Naive thymus-derived CD4-positive, alpha-beta T cell (primary cell): Measurements from ENCODE around the gene AFAP1. TPM values are rescaled to one million over a fixed set of nuclear protein-coding genes. Genes with fewer than 3 reads are reported as not detected.

Experiments
- ATAC-seq: fragments of 150-1000 bp; cut with Tn5 transposase; 2 replicates; pipeline ENCODE4 v1.10.0; 2021; ENCODE audit warnings: mild to moderate bottlenecking, moderate library complexity
- CTCF ChIA-PET: fragments of 350-600 bp; sonication (Branson Sonifier 250); formaldehyde crosslinking; loops from one replicate; lab custom pipeline; 2021; ENCODE audit warnings: antibody characterized with exemption; lab: Charles Lee
- POLR2A ChIA-PET: fragments of 350-600 bp; sonication (Branson Sonifier 250); formaldehyde crosslinking; loops from one replicate; lab custom pipeline; 2021; ENCODE audit warnings: antibody characterized with exemption, inconsistent platforms; lab: Charles Lee
- DNase-seq, 9 donors: peaks; one replicate each; pipeline versions ENCODE4 v3.0.0 to v3.0.0-alpha.2; 2020 to 2022; ENCODE audit warnings: mixed read lengths in 1 of 9
- H3K27ac ChIP-seq: one replicate; pipeline ENCODE4 v1.7.0; 2013; ENCODE audit warnings: mild to moderate bottlenecking, low read depth, low read length, moderate library complexity
- H3K27me3 ChIP-seq, 2 donors: one replicate each; pipeline ENCODE4 v1.7.0; 2013; ENCODE audit warnings: low read length in 2 of 2, mild to moderate bottlenecking in 2 of 2, moderate library complexity in 2 of 2; ENCODE audit not compliant: control insufficient read depth in 2 of 2, insufficient read depth in 2 of 2
- H3K36me3 ChIP-seq, 3 experiments: 1 replicate in 2 of 3; 2 replicates in 1 of 3; pipeline ENCODE4 v1.7.0; 2013; ENCODE audit warnings: low read length in 3 of 3, mild to moderate bottlenecking in 3 of 3, moderate library complexity in 1 of 3; ENCODE audit not compliant: insufficient read depth in 3 of 3, control insufficient read depth in 2 of 3
- H3K4me1 ChIP-seq, 2 donors: one replicate each; pipeline ENCODE4 v1.7.0; 2013; ENCODE audit warnings: low read length in 2 of 2, mild to moderate bottlenecking in 2 of 2, moderate library complexity in 1 of 2; ENCODE audit not compliant: control insufficient read depth in 2 of 2, insufficient read depth in 2 of 2
- H3K4me3 ChIP-seq: 2 replicates; pipeline ENCODE4 v1.7.0; 2013; ENCODE audit warnings: mild to moderate bottlenecking, low read length
- H3K9me3 ChIP-seq, 3 experiments: 1 replicate in 2 of 3; 2 replicates in 1 of 3; pipeline ENCODE4 v1.7.0; 2013; ENCODE audit warnings: low read length in 3 of 3; ENCODE audit not compliant: control insufficient read depth in 2 of 3
- H3K27ac Mint-ChIP-seq, 9 donors: one replicate each; pipeline ENCODE4 v1.8.0; 2020 to 2022; ENCODE audit warnings: mixed read lengths in 9 of 9, mild to moderate bottlenecking in 8 of 9, moderate library complexity in 5 of 9, inconsistent platforms in 2 of 9
- H3K27me3 Mint-ChIP-seq, 5 donors: one replicate each; pipeline ENCODE4 v1.8.0; 2021 to 2022; ENCODE audit warnings: mixed read lengths in 5 of 5, mild to moderate bottlenecking in 1 of 5
- H3K36me3 Mint-ChIP-seq, 5 donors: one replicate each; pipeline ENCODE4 v1.8.0; 2020 to 2022; ENCODE audit warnings: mixed read lengths in 5 of 5, mild to moderate bottlenecking in 3 of 5, inconsistent platforms in 1 of 5
- H3K4me1 Mint-ChIP-seq, 7 donors: one replicate each; pipeline ENCODE4 v1.8.0; 2020 to 2022; ENCODE audit warnings: mixed read lengths in 7 of 7, mild to moderate bottlenecking in 3 of 7, inconsistent platforms in 1 of 7
- H3K4me3 Mint-ChIP-seq, 10 donors: one replicate each; pipeline ENCODE4 v1.8.0; 2020 to 2022; ENCODE audit warnings: mild to moderate bottlenecking in 10 of 10, mixed read lengths in 10 of 10, moderate library complexity in 6 of 10, inconsistent platforms in 2 of 10
- H3K9me3 Mint-ChIP-seq, 11 donors: one replicate each; pipeline ENCODE4 v1.8.0; 2020 to 2022; ENCODE audit warnings: mixed read lengths in 11 of 11, mild to moderate bottlenecking in 4 of 11, inconsistent platforms in 1 of 11, moderate library complexity in 1 of 11
- intact Hi-C, 2 donors: fragments of 100-400 bp; cut with micrococcal nuclease; formaldehyde crosslinking; loops; one replicate each; pipeline ENCODE4 v1.15.1; 2023
- polyA plus RNA-seq, 2 donors: library from polyadenylated mRNA; unstranded; fragments of 300-500 nt; fragmentation: Illumina TruSeq; gene quantifications; one replicate each; pipeline ENCODE4 v1.2.3, GENCODE V29; 2021
- total RNA-seq, 6 experiments: library from RNA in 5 of 6; stranded (reverse) in 5 of 6; gene quantifications; 1 replicate in 5 of 6; 2 replicates in 1 of 6; pipeline ENCODE4 v1.2.3 and lab custom pipeline; 2021 to 2026

The AFAP1 gene
- total and polyA plus RNA-seq, 7 experiments from 2014 or later, result 2.2 to 27.2 (median 9.6) TPM

DNA sequence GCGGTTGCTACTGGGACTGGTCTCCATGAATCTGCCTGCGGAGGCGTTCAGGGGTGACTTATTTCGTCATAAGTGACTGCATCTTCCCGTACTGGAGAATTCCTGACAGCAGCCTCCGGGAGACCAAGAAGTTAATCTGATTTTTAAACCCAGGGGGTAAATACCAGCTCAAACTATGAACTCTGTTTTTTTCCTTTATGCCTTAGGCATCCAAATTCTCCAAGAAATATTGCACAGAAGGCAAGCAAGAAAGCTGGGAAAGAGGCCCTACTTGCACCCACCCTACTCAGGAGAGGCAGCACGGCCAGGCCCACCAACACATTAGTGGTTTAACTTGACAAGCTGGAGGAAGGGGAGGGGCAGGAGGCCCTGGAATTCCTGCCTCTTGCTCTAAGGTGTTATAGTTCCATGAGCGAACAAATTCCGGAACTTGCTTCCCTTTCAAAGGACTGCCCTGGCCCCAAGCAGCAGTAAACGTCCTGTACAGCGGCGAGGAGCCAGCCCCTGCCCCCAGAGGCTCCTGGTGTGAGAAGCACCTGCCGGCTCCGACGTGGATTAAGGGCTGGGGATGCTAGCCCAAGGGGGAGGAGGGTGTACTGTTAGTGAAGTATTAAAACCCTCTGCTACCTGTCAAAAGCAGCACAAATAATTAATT lies 177.2 kb downstream of the AFAP1 start:
- Mint-ChIP-seq H3K4me3 (no peak overlapping the region), H3K27ac (peak overlapping the region in 7 of 9 donors; percentile 89 to 100 (median 94))

DNA sequence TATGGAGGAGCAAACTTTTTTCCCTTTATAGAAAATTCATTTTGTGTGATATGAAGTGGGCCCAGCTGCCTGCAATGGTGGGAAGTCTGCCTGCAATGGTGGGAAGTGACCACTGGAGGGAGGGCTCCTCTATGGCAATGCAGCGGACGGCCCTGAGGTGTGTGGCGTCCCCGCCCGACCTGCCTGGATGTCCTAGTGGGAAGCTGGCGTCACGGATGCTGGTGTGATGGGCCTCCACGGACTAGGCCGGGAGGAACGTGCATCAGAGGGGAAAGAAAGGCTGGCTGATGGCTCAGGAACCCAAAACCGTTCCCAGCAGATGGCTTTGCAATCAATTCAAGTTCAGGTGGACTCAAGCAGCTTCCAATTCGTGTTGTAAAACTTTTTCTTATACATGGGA lies 177.9 kb downstream of the AFAP1 start:
- POLR2A ChIA-PET, result interaction anchor here (0.6 to 2.5 kb wide), 3 partner anchors 11 to 427 kb away, joined by 3 to 10 read pairs (median 5); no protein-coding TSS in a partner anchor
- intact Hi-C loops, result loop anchor here in 1 of 2 donors (1.0 kb wide), 2 partner anchors 41 to 226 kb away; no protein-coding TSS in a partner anchor
- no peaks in the 10 kb centered on the region for H3K9me3 ChIP-seq
- no peak overlapping the region for H3K4me3 ChIP-seq
- Mint-ChIP-seq H3K9me3 (no peaks in the 10 kb centered on the region), H3K27me3 (no peaks in the 10 kb centered on the region), H3K36me3 (peaks cover 0 to 31% (median 6%) of the 10 kb centered on the region in 5 donors), H3K4me3 (peak overlapping the region in 5 of 10 donors; percentile 27 to 49 (median 37)), H3K4me1 (peaks cover 13 to 49% (median 37%) of the 10 kb centered on the region in 7 donors), H3K27ac (peak overlapping the region; percentile 47 to 100 (median 92))
- H3K27ac ChIP-seq, result peak overlapping the region; percentile 10
- DNase-seq (peak in 8 of 9 donors; percentile 33 to 65 (median 52)), ATAC-seq (peak; percentile 74)
- no peaks in the 10 kb centered on the region for H3K27me3 ChIP-seq
- peaks cover 0 to 18% (median 0%) of the 10 kb centered on the region in 3 experiments for H3K36me3 ChIP-seq
- peaks cover 18 to 30% of the 10 kb centered on the region in 2 donors for H3K4me1 ChIP-seq
- CTCF ChIA-PET, result interaction anchor here (0.6 to 6.4 kb wide), 12 partner anchors 9 to 678 kb away, joined by 3 to 33 read pairs (median 3); no protein-coding TSS in a partner anchor

More for the DNA sequence above, 177.2 kb downstream of the AFAP1 start:
- CTCF ChIA-PET, result interaction anchor here (0.6 to 6.4 kb wide), 10 partner anchors 8 to 1122 kb away, joined by 3 to 33 read pairs (median 4); partner anchors contain the start of gene MRFAP1
- Histone ChIP-seq H3K27ac (no peak overlapping the region), H3K27me3 (no peaks in the 10 kb centered on the region), H3K4me1 (peaks cover 18 to 30% of the 10 kb centered on the region in 2 donors), H3K9me3 (no peaks in the 10 kb centered on the region), H3K4me3 (no peak overlapping the region), H3K36me3 (peaks cover 0 to 21% (median 0%) of the 10 kb centered on the region in 3 experiments)
- Mint-ChIP-seq H3K9me3 (no peaks in the 10 kb centered on the region), H3K4me1 (peaks cover 13 to 42% (median 30%) of the 10 kb centered on the region in 7 donors), H3K36me3 (peaks cover 0 to 32% (median 6%) of the 10 kb centered on the region in 5 donors), H3K27me3 (no peaks in the 10 kb centered on the region)
- DNase-seq, result no peak
- intact Hi-C loops, result no loop called here
- POLR2A ChIA-PET, result interaction anchor here (0.6 to 2.5 kb wide), 3 partner anchors 12 to 426 kb away, joined by 3 to 10 read pairs (median 5); no protein-coding TSS in a partner anchor
- no peak for ATAC-seq

DNA sequence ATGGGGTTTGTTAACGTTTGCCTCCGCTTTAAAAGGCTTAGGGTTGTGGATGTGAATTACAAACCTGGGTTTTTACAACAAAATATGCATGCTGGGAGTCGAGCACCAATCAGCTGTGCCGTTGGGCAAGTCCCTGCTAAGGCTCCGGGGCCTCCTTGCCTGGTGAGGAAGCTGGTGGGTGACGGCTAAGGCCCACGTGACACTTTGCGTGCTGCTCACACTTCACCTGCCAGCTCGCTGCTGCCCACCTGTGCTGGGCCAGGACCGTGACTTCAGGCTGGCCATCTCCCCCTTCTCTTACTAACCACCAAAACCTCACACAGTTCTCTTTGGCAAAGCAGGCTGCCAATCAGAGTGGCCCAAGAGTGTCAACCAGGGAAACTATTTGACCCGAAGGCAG lies 178.3 kb downstream of the AFAP1 start:
- intact Hi-C loops, result loop anchor here in 1 of 2 donors (1.0 kb wide), 2 partner anchors 41 to 226 kb away; no protein-coding TSS in a partner anchor
- Histone ChIP-seq H3K4me1 (peaks cover 18 to 30% of the 10 kb centered on the region in 2 donors), H3K4me3 (no peak overlapping the region), H3K9me3 (no peaks in the 10 kb centered on the region), H3K27ac (peak overlapping the region; percentile 10), H3K36me3 (peaks cover 0 to 14% (median 0%) of the 10 kb centered on the region in 3 experiments), H3K27me3 (no peaks in the 10 kb centered on the region)
- H3K27ac Mint-ChIP-seq, result peak overlapping the region; percentile 47 to 100 (median 92)
- peak overlapping the region in 5 of 10 donors; percentile 27 to 49 (median 37) for H3K4me3 Mint-ChIP-seq
- H3K36me3 Mint-ChIP-seq, result peaks cover 0 to 31% (median 6%) of the 10 kb centered on the region in 5 donors
- ChIA-PET POLR2A (interaction anchor here (1.9 to 2.5 kb wide), 2 partner anchors 11 to 41 kb away, joined by 5 to 10 read pairs; no protein-coding TSS in a partner anchor), CTCF (interaction anchor here (0.9 to 6.4 kb wide), 8 partner anchors 9 to 253 kb away, joined by 3 to 33 read pairs (median 4); no protein-coding TSS in a partner anchor)
- no peak for ATAC-seq
- no peak for DNase-seq
- H3K4me1 Mint-ChIP-seq, result peaks cover 13 to 49% (median 37%) of the 10 kb centered on the region in 7 donors
- no peaks in the 10 kb centered on the region for H3K27me3 Mint-ChIP-seq
- no peaks in the 10 kb centered on the region for H3K9me3 Mint-ChIP-seq

DNA sequence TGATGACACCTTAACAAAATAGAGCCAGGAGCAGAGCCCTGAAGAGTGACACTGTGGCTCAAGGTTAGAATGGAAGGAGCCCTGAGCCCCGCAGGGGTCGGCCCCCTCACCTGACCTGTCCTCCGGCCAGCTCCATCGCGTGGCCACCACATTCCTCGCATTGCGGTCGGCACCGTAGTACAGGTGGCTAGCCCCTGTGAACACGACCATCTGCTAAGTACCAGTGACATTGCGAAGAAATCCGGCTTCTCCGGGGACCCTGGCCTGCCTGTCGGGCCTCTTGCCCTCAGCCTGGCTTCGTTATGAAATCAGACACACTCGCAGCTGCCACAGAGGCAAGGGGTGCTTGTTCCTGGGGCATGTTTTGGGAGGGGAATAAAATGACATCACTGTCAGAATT lies 179.0 kb downstream of the AFAP1 start:
- DNase-seq, result no peak
- ChIA-PET POLR2A (interaction anchor here (1.3 to 2.6 kb wide), 4 partner anchors 10 to 680 kb away, joined by 3 to 15 read pairs (median 8); partner anchors contain the start of genes ACOX3 and TRMT44), CTCF (interaction anchor here (0.9 to 6.4 kb wide), 6 partner anchors 9 to 253 kb away, joined by 3 to 33 read pairs (median 4); no protein-coding TSS in a partner anchor)
- peaks cover 0 to 26% (median 6%) of the 10 kb centered on the region in 5 donors for H3K36me3 Mint-ChIP-seq
- no peak for ATAC-seq
- H3K27ac Mint-ChIP-seq, result peak overlapping the region in 6 of 9 donors; percentile 77 to 100 (median 96)
- no peak overlapping the region for H3K4me3 Mint-ChIP-seq
- Histone ChIP-seq H3K9me3 (no peaks in the 10 kb centered on the region), H3K4me3 (no peak overlapping the region), H3K27me3 (no peaks in the 10 kb centered on the region), H3K4me1 (peaks cover 18 to 30% of the 10 kb centered on the region in 2 donors), H3K36me3 (peaks cover 0 to 10% (median 0%) of the 10 kb centered on the region in 3 experiments), H3K27ac (peak overlapping the region; percentile 84)
- no peaks in the 10 kb centered on the region for H3K27me3 Mint-ChIP-seq
- peaks cover 13 to 49% (median 37%) of the 10 kb centered on the region in 7 donors for H3K4me1 Mint-ChIP-seq
- H3K9me3 Mint-ChIP-seq, result no peaks in the 10 kb centered on the region
- intact Hi-C loops, result loop anchor here in 1 of 2 donors (1.0 kb wide), 2 partner anchors 42 to 227 kb away; no protein-coding TSS in a partner anchor

DNA sequence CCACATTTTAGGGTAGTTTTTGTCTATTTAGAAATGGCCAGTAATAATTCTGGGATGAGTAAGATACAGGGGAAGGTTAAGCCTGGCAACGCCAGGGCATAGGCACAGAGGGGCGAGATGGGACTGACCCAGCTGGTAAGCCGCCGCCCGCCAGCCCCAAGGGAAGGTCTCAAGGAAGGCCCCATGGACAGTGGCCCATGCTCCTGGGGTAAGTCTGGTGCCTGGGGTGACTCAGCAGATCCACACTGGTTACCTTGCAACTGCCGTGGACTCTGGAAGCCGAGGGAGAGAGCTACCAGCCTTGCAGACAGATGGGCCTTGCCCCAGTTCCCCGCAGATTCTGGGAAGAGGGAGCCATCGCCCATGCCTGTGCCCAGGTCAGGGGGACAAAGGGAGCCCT lies 179.4 kb downstream of the AFAP1 start:
- peaks cover 0 to 23% (median 4%) of the 10 kb centered on the region in 5 donors for H3K36me3 Mint-ChIP-seq
- H3K9me3 ChIP-seq, result no peaks in the 10 kb centered on the region
- H3K27ac Mint-ChIP-seq, result peak overlapping the region; percentile 89 to 100 (median 96)
- DNase-seq (no peak), ATAC-seq (no peak)
- ChIA-PET CTCF (interaction anchor here (0.9 to 6.4 kb wide), 2 partner anchors 9 to 42 kb away, joined by 3 to 33 read pairs; no protein-coding TSS in a partner anchor), POLR2A (interaction anchor here (1.3 to 3.1 kb wide), 4 partner anchors 10 to 680 kb away, joined by 3 to 15 read pairs (median 12); partner anchors contain the start of genes ACOX3 and TRMT44)
- no peak overlapping the region for H3K4me3 ChIP-seq
- H3K4me1 ChIP-seq, result peaks cover 18 to 30% of the 10 kb centered on the region in 2 donors
- H3K27me3 ChIP-seq, result no peaks in the 10 kb centered on the region
- no peaks in the 10 kb centered on the region for H3K9me3 Mint-ChIP-seq
- H3K27me3 Mint-ChIP-seq, result no peaks in the 10 kb centered on the region
- peak overlapping the region; percentile 6 to 94 (median 84) for H3K4me3 Mint-ChIP-seq
- peaks cover 14 to 49% (median 37%) of the 10 kb centered on the region in 7 donors for H3K4me1 Mint-ChIP-seq
- peak overlapping the region; percentile 84 for H3K27ac ChIP-seq
- peaks cover 0 to 5% (median 0%) of the 10 kb centered on the region in 3 experiments for H3K36me3 ChIP-seq
- intact Hi-C loops, result no loop called here
